ENCODE data around the gene ARHGAP22.

ARHGAP22 gene

GRCh38 chr10:48547981-48548380 lies 56.9 kb downstream of the ARHGAP22 start:
- Histone ChIP-seq H3K9me3 (ENCODE audit: control insufficient read depth, low read length) (no peaks in the 10 kb centered on the region), H3K4me3 (ENCODE audit: low read length) (no peak overlapping the region), H3K27me3 (replicated peaks; ENCODE audit: control insufficient read depth, insufficient read depth, low read length) (no peaks in the 10 kb centered on the region), H3K36me3 (ENCODE audit: control insufficient read depth, insufficient read depth, low read length, severe bottlenecking) (no peaks in the 10 kb centered on the region), H3K9ac (ENCODE audit: low read length) (no peak overlapping the region), H3K4me1 (ENCODE audit: control insufficient read depth, insufficient read depth, low read length) (peaks cover 5% of the 10 kb centered on the region)
- DNase-seq (ENCODE audit: low read depth), result no peak

GRCh38 chr10:48547061-48547895 lies 57.6 kb downstream of the ARHGAP22 start:
- Histone ChIP-seq H3K4me1 (ENCODE audit: control insufficient read depth, insufficient read depth, low read length) (peaks cover 5% of the 10 kb centered on the region), H3K4me3 (ENCODE audit: low read length) (no peak overlapping the region), H3K36me3 (ENCODE audit: control insufficient read depth, insufficient read depth, low read length, severe bottlenecking) (no peaks in the 10 kb centered on the region), H3K9me3 (ENCODE audit: control insufficient read depth, low read length) (no peaks in the 10 kb centered on the region), H3K9ac (ENCODE audit: low read length) (no peak overlapping the region), H3K27me3 (replicated peaks; ENCODE audit: control insufficient read depth, insufficient read depth, low read length) (no peaks in the 10 kb centered on the region)
- DNase-seq (ENCODE audit: low read depth), result no peak

GRCh38 chr10:48545462-48546145 lies 59.3 kb downstream of the ARHGAP22 start:
- no peaks in the 10 kb centered on the region for H3K36me3 ChIP-seq (ENCODE audit: control insufficient read depth, insufficient read depth, low read length, severe bottlenecking)
- no peaks in the 10 kb centered on the region for H3K9me3 ChIP-seq (ENCODE audit: control insufficient read depth, low read length)
- no peak overlapping the region for H3K4me3 ChIP-seq (ENCODE audit: low read length)
- no peak for DNase-seq (ENCODE audit: low read depth)
- H3K4me1 ChIP-seq (ENCODE audit: control insufficient read depth, insufficient read depth, low read length), result peaks cover 5% of the 10 kb centered on the region
- H3K9ac ChIP-seq (ENCODE audit: low read length), result no peak overlapping the region
- H3K27me3 ChIP-seq (replicated peaks; ENCODE audit: control insufficient read depth, insufficient read depth, low read length), result no peaks in the 10 kb centered on the region

- Histone ChIP-seq H3K36me3 (ENCODE audit: control insufficient read depth, insufficient read depth, low read length, severe bottlenecking) (no peaks in the 10 kb centered on the region), H3K9ac (ENCODE audit: low read length) (no peak overlapping the region), H3K27me3 (replicated peaks; ENCODE audit: control insufficient read depth, insufficient read depth, low read length) (no peaks in the 10 kb centered on the region), H3K9me3 (ENCODE audit: control insufficient read depth, low read length) (no peaks in the 10 kb centered on the region), H3K4me1 (ENCODE audit: control insufficient read depth, insufficient read depth, low read length) (peaks cover 5% of the 10 kb centered on the region), H3K4me3 (ENCODE audit: low read length) (no peak overlapping the region)
- no peak for DNase-seq (ENCODE audit: low read depth)
Observed at GRCh38 chr10:48543182-48543844, 61.6 kb downstream of the ARHGAP22 start.

GRCh38 chr10:48542471-48543181 lies 62.2 kb downstream of the ARHGAP22 start:
- Histone ChIP-seq H3K4me1 (ENCODE audit: control insufficient read depth, insufficient read depth, low read length) (peaks cover 5% of the 10 kb centered on the region), H3K36me3 (ENCODE audit: control insufficient read depth, insufficient read depth, low read length, severe bottlenecking) (no peaks in the 10 kb centered on the region), H3K4me3 (ENCODE audit: low read length) (no peak overlapping the region), H3K9ac (ENCODE audit: low read length) (no peak overlapping the region), H3K27me3 (replicated peaks; ENCODE audit: control insufficient read depth, insufficient read depth, low read length) (no peaks in the 10 kb centered on the region), H3K9me3 (ENCODE audit: control insufficient read depth, low read length) (no peaks in the 10 kb centered on the region)
- no peak for DNase-seq (ENCODE audit: low read depth)

GRCh38 chr10:48541144-48541795 lies 63.6 kb downstream of the ARHGAP22 start:
- Histone ChIP-seq H3K4me3 (ENCODE audit: low read length) (no peak overlapping the region), H3K9me3 (ENCODE audit: control insufficient read depth, low read length) (no peaks in the 10 kb centered on the region), H3K27me3 (replicated peaks; ENCODE audit: control insufficient read depth, insufficient read depth, low read length) (no peaks in the 10 kb centered on the region)

GRCh38 chr10:48538611-48539010 lies 66.3 kb downstream of the ARHGAP22 start:
- H3K4me1 ChIP-seq (ENCODE audit: control insufficient read depth, insufficient read depth, low read length), result no peaks in the 10 kb centered on the region
- H3K9ac ChIP-seq (ENCODE audit: low read length), result no peak overlapping the region
- no peaks in the 10 kb centered on the region for H3K9me3 ChIP-seq (ENCODE audit: control insufficient read depth, low read length)
- DNase-seq (ENCODE audit: low read depth), result no peak
- H3K36me3 ChIP-seq (ENCODE audit: control insufficient read depth, insufficient read depth, low read length, severe bottlenecking), result no peaks in the 10 kb centered on the region
- no peaks in the 10 kb centered on the region for H3K27me3 ChIP-seq (replicated peaks; ENCODE audit: control insufficient read depth, insufficient read depth, low read length)
- no peak overlapping the region for H3K4me3 ChIP-seq (ENCODE audit: low read length)

More at GRCh38 chr10:48541144-48541795, 63.6 kb downstream of the ARHGAP22 start:
- no peak for DNase-seq (ENCODE audit: low read depth)
- Histone ChIP-seq H3K9ac (ENCODE audit: low read length) (no peak overlapping the region), H3K4me1 (ENCODE audit: control insufficient read depth, insufficient read depth, low read length) (peaks cover 5% of the 10 kb centered on the region), H3K36me3 (ENCODE audit: control insufficient read depth, insufficient read depth, low read length, severe bottlenecking) (no peaks in the 10 kb centered on the region)

- Histone ChIP-seq H3K4me1 (ENCODE audit: control insufficient read depth, insufficient read depth, low read length) (no peaks in the 10 kb centered on the region), H3K4me3 (ENCODE audit: low read length) (no peak overlapping the region), H3K9me3 (ENCODE audit: control insufficient read depth, low read length) (no peaks in the 10 kb centered on the region), H3K27me3 (replicated peaks; ENCODE audit: control insufficient read depth, insufficient read depth, low read length) (no peaks in the 10 kb centered on the region), H3K9ac (ENCODE audit: low read length) (no peak overlapping the region), H3K36me3 (ENCODE audit: control insufficient read depth, insufficient read depth, low read length, severe bottlenecking) (no peaks in the 10 kb centered on the region)
- DNase-seq (ENCODE audit: low read depth), result no peak
Observed at GRCh38 chr10:48536916-48537890, 67.7 kb downstream of the ARHGAP22 start.

GRCh38 chr10:48536156-48536500 lies 68.7 kb downstream of the ARHGAP22 start:
- DNase-seq (ENCODE audit: low read depth), result no peak
- H3K4me1 ChIP-seq (ENCODE audit: control insufficient read depth, insufficient read depth, low read length), result no peaks in the 10 kb centered on the region
- no peak overlapping the region for H3K9ac ChIP-seq (ENCODE audit: low read length)
- no peaks in the 10 kb centered on the region for H3K27me3 ChIP-seq (replicated peaks; ENCODE audit: control insufficient read depth, insufficient read depth, low read length)
- no peak overlapping the region for H3K4me3 ChIP-seq (ENCODE audit: low read length)
- H3K36me3 ChIP-seq (ENCODE audit: control insufficient read depth, insufficient read depth, low read length, severe bottlenecking), result no peaks in the 10 kb centered on the region
- H3K9me3 ChIP-seq (ENCODE audit: control insufficient read depth, low read length), result no peaks in the 10 kb centered on the region

Data from adipocyte (in vitro differentiated cells).